ENCODE data around the gene DIRAS1.

DNA sequence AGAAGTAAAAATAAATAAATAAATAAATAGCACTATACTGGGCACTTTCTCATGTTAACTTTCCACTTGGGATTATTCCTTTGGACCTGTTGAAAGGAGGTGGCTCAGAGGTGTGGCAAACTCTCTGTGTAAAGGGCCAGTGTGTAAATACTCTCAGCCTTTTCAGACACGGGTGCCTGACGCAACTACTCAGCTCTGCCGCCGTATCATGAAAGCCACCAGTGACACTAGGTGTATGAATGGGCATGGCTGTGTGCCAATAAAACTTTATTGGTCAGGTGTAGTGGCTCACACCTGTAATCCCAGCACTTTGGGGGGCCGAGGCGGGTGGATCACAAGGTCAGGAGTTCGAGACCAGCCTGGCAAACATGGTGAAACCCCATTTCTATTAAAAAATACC is 38.8 kb upstream of the DIRAS1 start:
- TF ChIP-seq EZH2phosphoT487 (IDR thresholded peaks at IDR 0.05; ENCODE audit: borderline replicate concordance, low read length) = no peak
- TF ChIP-seq, protein P1, sequence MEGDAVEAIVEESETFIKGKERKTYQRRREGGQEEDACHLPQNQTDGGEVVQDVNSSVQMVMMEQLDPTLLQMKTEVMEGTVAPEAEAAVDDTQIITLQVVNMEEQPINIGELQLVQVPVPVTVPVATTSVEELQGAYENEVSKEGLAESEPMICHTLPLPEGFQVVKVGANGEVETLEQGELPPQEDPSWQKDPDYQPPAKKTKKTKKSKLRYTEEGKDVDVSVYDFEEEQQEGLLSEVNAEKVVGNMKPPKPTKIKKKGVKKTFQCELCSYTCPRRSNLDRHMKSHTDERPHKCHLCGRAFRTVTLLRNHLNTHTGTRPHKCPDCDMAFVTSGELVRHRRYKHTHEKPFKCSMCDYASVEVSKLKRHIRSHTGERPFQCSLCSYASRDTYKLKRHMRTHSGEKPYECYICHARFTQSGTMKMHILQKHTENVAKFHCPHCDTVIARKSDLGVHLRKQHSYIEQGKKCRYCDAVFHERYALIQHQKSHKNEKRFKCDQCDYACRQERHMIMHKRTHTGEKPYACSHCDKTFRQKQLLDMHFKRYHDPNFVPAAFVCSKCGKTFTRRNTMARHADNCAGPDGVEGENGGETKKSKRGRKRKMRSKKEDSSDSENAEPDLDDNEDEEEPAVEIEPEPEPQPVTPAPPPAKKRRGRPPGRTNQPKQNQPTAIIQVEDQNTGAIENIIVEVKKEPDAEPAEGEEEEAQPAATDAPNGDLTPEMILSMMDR (IDR thresholded peaks at IDR 0.05; ENCODE audit: low read depth, low read length, poor library complexity, severe bottlenecking) = no peak
